ENCODE measurements around the gene OR2AT4. TPM values are rescaled to one million over a fixed set of nuclear protein-coding genes. Genes with fewer than 3 reads are reported as not detected.

Gene OR2AT4
- total RNA-seq, 1 donor from 2014 or later, result not detected

DNA sequence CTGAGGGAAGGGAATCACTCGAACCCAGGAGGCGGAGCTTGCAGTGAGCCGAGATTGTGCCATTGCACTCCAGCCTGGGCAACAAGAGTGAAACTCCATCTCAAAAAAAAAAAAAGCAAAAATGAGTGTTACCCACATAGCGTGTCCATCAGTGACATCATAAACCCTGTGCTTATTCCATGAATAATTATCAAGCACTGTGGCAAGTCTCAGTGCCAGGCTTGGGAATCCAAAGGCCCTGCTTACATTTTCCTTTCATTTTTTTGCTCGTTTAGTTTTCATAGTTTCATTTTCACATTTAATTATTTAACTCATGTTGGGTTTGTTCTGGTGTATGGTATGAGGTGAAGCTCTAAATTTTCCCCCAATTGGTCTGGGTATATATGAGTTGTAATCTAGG, 61.4 kb downstream of the OR2AT4 start:
- no peaks in the 10 kb centered on the region for H3K4me1 ChIP-seq
- ATAC-seq (no peak), DNase-seq (no peak)
- TF ChIP-seq, protein P1, sequence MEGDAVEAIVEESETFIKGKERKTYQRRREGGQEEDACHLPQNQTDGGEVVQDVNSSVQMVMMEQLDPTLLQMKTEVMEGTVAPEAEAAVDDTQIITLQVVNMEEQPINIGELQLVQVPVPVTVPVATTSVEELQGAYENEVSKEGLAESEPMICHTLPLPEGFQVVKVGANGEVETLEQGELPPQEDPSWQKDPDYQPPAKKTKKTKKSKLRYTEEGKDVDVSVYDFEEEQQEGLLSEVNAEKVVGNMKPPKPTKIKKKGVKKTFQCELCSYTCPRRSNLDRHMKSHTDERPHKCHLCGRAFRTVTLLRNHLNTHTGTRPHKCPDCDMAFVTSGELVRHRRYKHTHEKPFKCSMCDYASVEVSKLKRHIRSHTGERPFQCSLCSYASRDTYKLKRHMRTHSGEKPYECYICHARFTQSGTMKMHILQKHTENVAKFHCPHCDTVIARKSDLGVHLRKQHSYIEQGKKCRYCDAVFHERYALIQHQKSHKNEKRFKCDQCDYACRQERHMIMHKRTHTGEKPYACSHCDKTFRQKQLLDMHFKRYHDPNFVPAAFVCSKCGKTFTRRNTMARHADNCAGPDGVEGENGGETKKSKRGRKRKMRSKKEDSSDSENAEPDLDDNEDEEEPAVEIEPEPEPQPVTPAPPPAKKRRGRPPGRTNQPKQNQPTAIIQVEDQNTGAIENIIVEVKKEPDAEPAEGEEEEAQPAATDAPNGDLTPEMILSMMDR (IDR thresholded peaks at IDR 0.05), result no peak
- H3K9me3 ChIP-seq, result no peaks in the 10 kb centered on the region
- intact Hi-C loops (cut with DNase I), result loop anchor here (10.0 kb wide), 1 partner anchor 100 kb away; no protein-coding TSS in a partner anchor
- no peak overlapping the region for H3K4me3 ChIP-seq
- no peak overlapping the region for H3K27ac ChIP-seq
- no peaks in the 10 kb centered on the region for H3K27me3 ChIP-seq
- H3K36me3 ChIP-seq, result no peaks in the 10 kb centered on the region

DNA sequence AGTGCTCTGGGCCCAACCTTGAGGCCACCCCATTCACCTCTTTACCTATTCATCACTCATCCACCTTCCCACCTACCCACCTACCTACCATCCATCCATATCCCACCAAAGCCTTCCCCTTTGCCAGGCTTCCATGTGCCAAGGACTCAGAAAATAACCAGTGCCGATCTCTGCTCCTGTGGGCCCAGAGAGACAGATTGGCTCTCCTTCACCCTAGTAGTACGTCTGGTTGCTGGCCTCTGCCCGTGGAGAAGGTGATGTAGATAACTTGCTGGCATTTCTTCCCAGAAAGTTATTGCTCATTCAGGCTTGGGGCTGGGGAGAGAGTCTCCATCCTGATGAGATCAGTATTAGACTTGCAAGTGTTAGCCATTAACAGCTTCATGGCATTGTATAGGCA, 62.8 kb downstream of the OR2AT4 start:
- H3K27me3 ChIP-seq, result no peaks in the 10 kb centered on the region
- H3K4me1 ChIP-seq, result no peaks in the 10 kb centered on the region
- H3K36me3 ChIP-seq, result no peaks in the 10 kb centered on the region
- H3K9me3 ChIP-seq, result no peaks in the 10 kb centered on the region
- no peak overlapping the region for H3K27ac ChIP-seq
- intact Hi-C loops (cut with DNase I), result loop anchor here (10.0 kb wide), 1 partner anchor 99 kb away; no protein-coding TSS in a partner anchor
- no peak overlapping the region for H3K4me3 ChIP-seq
- DNase-seq, result no peak
- TF ChIP-seq, protein P1 (IDR thresholded peaks at IDR 0.05), result no peak
- no peak for ATAC-seq

DNA sequence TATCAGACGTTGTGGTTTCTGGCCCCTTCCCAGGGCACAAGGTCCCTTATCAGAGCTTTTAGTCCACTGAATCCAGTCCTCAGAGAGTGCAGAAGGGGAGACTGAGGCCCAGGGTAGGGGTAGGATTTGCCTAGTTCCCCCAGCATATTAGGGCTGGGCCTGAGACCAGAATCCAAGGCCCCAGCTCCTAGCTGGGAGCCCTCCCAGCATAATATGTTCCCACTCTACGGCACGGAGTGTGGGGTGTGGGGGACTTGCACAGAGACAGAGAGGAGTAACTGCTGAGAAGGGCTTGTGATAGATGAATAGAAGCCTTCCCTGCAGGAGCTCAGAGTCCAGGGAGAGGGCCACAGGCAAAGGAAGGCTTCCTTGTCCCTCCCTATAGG, 64.1 kb downstream of the OR2AT4 start:
- H3K4me3 ChIP-seq, result no peak overlapping the region
- H3K27me3 ChIP-seq, result no peaks in the 10 kb centered on the region
- TF ChIP-seq, protein P1 (IDR thresholded peaks at IDR 0.05), result no peak
- H3K9me3 ChIP-seq, result no peaks in the 10 kb centered on the region
- H3K27ac ChIP-seq, result no peak overlapping the region
- H3K36me3 ChIP-seq, result no peaks in the 10 kb centered on the region
- intact Hi-C loops (cut with DNase I), result loop anchor here (10.0 kb wide), 1 partner anchor 98 kb away; no protein-coding TSS in a partner anchor
- DNase-seq, result no peak
- no peaks in the 10 kb centered on the region for H3K4me1 ChIP-seq
- no peak for ATAC-seq

DNA sequence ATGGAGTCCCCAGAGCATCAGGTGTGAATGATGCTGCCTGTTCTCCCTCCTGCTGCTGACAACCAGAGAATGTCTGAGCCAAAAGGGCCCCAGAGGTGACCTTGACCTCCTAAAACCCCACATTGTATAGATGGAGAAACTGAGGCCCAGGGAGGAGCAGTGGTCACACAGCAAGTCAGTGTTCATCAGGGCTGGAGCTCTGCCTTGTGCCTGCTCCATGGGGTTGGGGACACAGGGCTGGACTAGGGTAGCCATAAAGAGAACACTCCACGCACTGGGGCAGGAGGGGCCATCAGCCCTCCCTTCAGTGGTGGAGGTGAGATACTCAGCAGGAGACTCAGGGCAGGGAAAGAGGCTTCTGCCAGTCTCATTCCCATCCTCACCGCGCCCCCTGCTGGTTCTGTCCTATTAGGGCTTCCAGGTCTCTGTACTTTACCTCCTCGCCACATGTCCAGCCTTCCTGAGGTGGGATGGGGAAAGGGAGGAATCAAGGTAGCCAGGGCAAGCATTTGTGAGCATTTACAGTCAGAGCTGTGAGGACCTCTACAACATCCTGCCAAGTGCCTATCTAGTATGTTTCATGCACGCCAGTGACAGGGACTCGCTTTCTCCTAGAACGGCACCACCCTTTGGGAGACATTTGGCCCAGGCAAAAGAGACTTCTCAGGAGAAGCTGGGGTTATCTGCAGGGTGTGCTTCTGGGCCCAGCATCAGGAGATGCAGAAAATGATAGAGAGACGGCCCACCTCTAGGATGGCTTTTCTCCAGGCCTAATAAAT, 64.7 kb downstream of the OR2AT4 start:
- TF ChIP-seq, protein P1 (IDR thresholded peaks at IDR 0.05), result peak; percentile 71
- H3K27me3 ChIP-seq, result no peaks in the 10 kb centered on the region

More for the DNA sequence above, 64.7 kb downstream of the OR2AT4 start:
- no peak overlapping the region for H3K27ac ChIP-seq
- H3K4me1 ChIP-seq, result no peaks in the 10 kb centered on the region
- H3K36me3 ChIP-seq, result no peaks in the 10 kb centered on the region
- no peaks in the 10 kb centered on the region for H3K9me3 ChIP-seq
- intact Hi-C loops (cut with DNase I), result loop anchor here (10.0 kb wide), 1 partner anchor 97 kb away; no protein-coding TSS in a partner anchor
- peak; percentile 87 for DNase-seq
- H3K4me3 ChIP-seq, result no peak overlapping the region
- ATAC-seq, result peak; percentile 86

Other genes with a start within 250 kb of the OR2AT4 start
- 10.6 TPM for gene XRRA1, start 147.8 kb downstream of the OR2AT4 start, total RNA-seq
- 178 TPM for gene SPCS2, start 147.6 kb downstream of the OR2AT4 start, total RNA-seq
- 9.6 TPM for gene NEU3, start 107.9 kb downstream of the OR2AT4 start, total RNA-seq
- 204 TPM for gene SLCO2B1, start 54.2 kb upstream of the OR2AT4 start, total RNA-seq
- gene TPBGL, start 143.9 kb upstream of the OR2AT4 start, total RNA-seq, result 0.64 TPM